Ovary (tissue), 3 donors: ENCODE data around the gene WNK2.

Source experiments
- CTCF ChIP-seq, 3 donors: fragments of 450-650 bp in 2 of 3; fragments of 200-600 bp in 1 of 3; IDR thresholded peaks; one replicate each; pipeline versions ENCODE4 v1.5.1 to v1.8.0; 2016 to 2022; ENCODE audit warnings: antibody characterized with exemption in 3 of 3, mild to moderate bottlenecking in 1 of 3
- EP300 ChIP-seq: sonication (generic); formaldehyde crosslinking; IDR thresholded peaks from one replicate; pipeline ENCODE4 v1.6.1; 2017; ENCODE audit warnings: antibody characterized with exemption
- POLR2A ChIP-seq: fragments of 450-650 bp; IDR thresholded peaks from one replicate; pipeline ENCODE4 v1.6.1; 2017; ENCODE audit warnings: antibody characterized with exemption, mild to moderate bottlenecking, moderate library complexity
- donor health status: DM: no; HTN: no; CAD: no.

GRCh38 chr9:93262537-93263310 lies 78.8 kb downstream of the WNK2 start:
- no peak for TF ChIP-seq CTCF (IDR thresholded peaks at IDR 0.05)
- TF ChIP-seq POLR2A, result no peak
- TF ChIP-seq EP300, result no peak
